Chondrocyte (in vitro differentiated cells): ENCODE measurements around the gene MUS81. TPM values are rescaled to one million over a fixed set of nuclear protein-coding genes. Genes with fewer than 3 reads are reported as not detected.

Source experiments
- total RNA-seq: library from RNA; stranded (reverse); gene quantifications from 3 replicates; pipeline ENCODE4 v1.2.1, GENCODE V29; 2021

MUS81 gene
- total RNA-seq, 1 donor from 2014 or later, result 68.4 TPM

Other genes with a start within 250 kb of the MUS81 start
- 30.2 to 34.6 TPM (median 31.6 TPM) in 3 replicates for gene MAP3K11, start 246.2 kb upstream of the MUS81 start, total RNA-seq
- 32.6 to 57.7 TPM (median 36.3 TPM) in 3 replicates for gene PCNX3, start 244.7 kb upstream of the MUS81 start, total RNA-seq
- gene SIPA1, start 222.3 kb upstream of the MUS81 start, total RNA-seq, result 22.7 to 33.3 TPM (median 27.4 TPM) in 3 replicates
- gene RELA, start 197.5 kb upstream of the MUS81 start, total RNA-seq, result 65.3 to 73.6 TPM (median 72.7 TPM) in 3 replicates
- gene KAT5, start 148.2 kb upstream of the MUS81 start, total RNA-seq, result 39.9 to 53.6 TPM (median 43.2 TPM) in 3 replicates
- gene RNASEH2C, start 139.6 kb upstream of the MUS81 start, total RNA-seq, result 39.3 to 56.9 TPM (median 42.7 TPM) in 3 replicates
- 13.8 to 14.6 TPM (median 14.1 TPM) in 3 replicates for gene AP5B1, start 79.5 kb upstream of the MUS81 start, total RNA-seq
- gene OVOL1, start 73.4 kb upstream of the MUS81 start, total RNA-seq, result 0.12 TPM in 1 of 3 replicates, not detected in the others
- gene SNX32, start 26.5 kb upstream of the MUS81 start, total RNA-seq, result 0.79 to 1.8 TPM (median 0.80 TPM) in 3 replicates
- gene CFL1, start 2.3 kb upstream of the MUS81 start, total RNA-seq, result 850 to 1,236 TPM (median 1,222 TPM) in 3 replicates
- 174 to 310 TPM (median 290 TPM) in 3 replicates for gene EFEMP2, start 12.4 kb downstream of the MUS81 start, total RNA-seq
- not detected in 3 replicates for gene CTSW, start 19.4 kb downstream of the MUS81 start, total RNA-seq
- gene FIBP, start 28.0 kb downstream of the MUS81 start, total RNA-seq, result 82.7 to 100 TPM (median 83.5 TPM) in 3 replicates
- 23.4 to 31.6 TPM (median 26.6 TPM) in 3 replicates for gene CCDC85B, start 30.2 kb downstream of the MUS81 start, total RNA-seq
- gene FOSL1, start 40.0 kb downstream of the MUS81 start, total RNA-seq, result 5.8 to 12.3 TPM (median 7.5 TPM) in 3 replicates
- 68.2 to 69.8 TPM (median 68.8 TPM) in 3 replicates for gene C11orf68, start 58.6 kb downstream of the MUS81 start, total RNA-seq
- gene DRAP1, start 59.0 kb downstream of the MUS81 start, total RNA-seq, result 111 to 142 TPM (median 116 TPM) in 3 replicates
- not detected in 3 replicates for gene TSGA10IP, start 85.0 kb downstream of the MUS81 start, total RNA-seq
- gene SART1, start 101.3 kb downstream of the MUS81 start, total RNA-seq, result 30.3 to 37.3 TPM (median 34.4 TPM) in 3 replicates
- 30.6 to 36.6 TPM (median 34.0 TPM) in 3 replicates for gene EIF1AD, start 141.7 kb downstream of the MUS81 start, total RNA-seq
- gene BANF1, start 142.1 kb downstream of the MUS81 start, total RNA-seq, result 178 to 243 TPM (median 187 TPM) in 3 replicates
- gene CST6, start 151.6 kb downstream of the MUS81 start, total RNA-seq, result not detected in 3 replicates
- 0.44 TPM in 1 of 3 replicates, not detected in the others for gene CATSPER1, start 166.0 kb downstream of the MUS81 start, total RNA-seq
- gene GAL3ST3, start 188.7 kb downstream of the MUS81 start, total RNA-seq, result 1.1 to 2.0 TPM (median 1.8 TPM) in 3 replicates
- gene SF3B2, start 191.9 kb downstream of the MUS81 start, total RNA-seq, result 142 to 169 TPM (median 143 TPM) in 3 replicates
- gene PACS1, start 209.8 kb downstream of the MUS81 start, total RNA-seq, result 74.4 to 90.7 TPM (median 85.7 TPM) in 3 replicates